Right ventricle myocardium inferior (tissue), 1 donor: ENCODE results near the gene H6PD. TPM values are rescaled to one million over a fixed set of nuclear protein-coding genes. Genes with fewer than 3 reads are reported as not detected.
A peak's percentile ranks its signal among the peaks of the same experiment; 100 is the strongest.

ENCODE experiments used
- ATAC-seq: fragments of 200-7000 bp; cut with Tn5 transposase; one replicate; pipeline ENCODE4 v1.9.1; 2020; ENCODE audit warnings: mild to moderate bottlenecking, moderate library complexity
- DNase-seq: peaks from one replicate; pipeline ENCODE4 v3.0.0; 2021; ENCODE audit errors: missing footprints
- intact Hi-C: fragments of 100-400 bp; cut with DNase I; formaldehyde crosslinking; loops from one replicate; pipeline ENCODE4 v1.11.0; 2022
- total RNA-seq: library from RNA; stranded (reverse); fragmentation: NEBNext Ultra II Directional; extraction: Animal tissue kit (Norgen Biotek cat#: 25700); gene quantifications from one replicate; pipeline ENCODE4 v1.2.1, GENCODE V29; 2021
- donor health status: DM: no; HTN: yes; CAD: no; lungs with severe emphysema.

H6PD gene
- total RNA-seq, 1 donor from 2014 or later, result 18.7 TPM

- ATAC-seq (peak; percentile 63), DNase-seq (peak; percentile 79)
- intact Hi-C loops, result loop anchor here (2.0 to 5.0 kb wide), 2 partner anchors 15 to 308 kb away; partner anchors contain the start of gene H6PD
Measured at GRCh38 chr1:9249534-9250410, 15.2 kb downstream of the H6PD start.

- intact Hi-C loops, result loop anchor here (2.0 to 5.0 kb wide), 2 partner anchors 16 to 307 kb away; partner anchors contain the start of gene H6PD
- no peak for DNase-seq
- ATAC-seq, result peak; percentile 18
Measured at GRCh38 chr1:9250411-9251381, 16.1 kb downstream of the H6PD start.

GRCh38 chr1:9251501-9251900 lies 16.9 kb downstream of the H6PD start:
- ATAC-seq (peak; percentile 55), DNase-seq (no peak)
- intact Hi-C loops, result loop anchor here (2.0 to 5.0 kb wide), 2 partner anchors 17 to 306 kb away; partner anchors contain the start of gene H6PD

GRCh38 chr1:9253004-9253403 lies 18.4 kb downstream of the H6PD start:
- intact Hi-C loops, result loop anchor here (5.0 kb wide), 1 partner anchor 304 kb away; no protein-coding TSS in a partner anchor
- ATAC-seq, result no peak
- no peak for DNase-seq

GRCh38 chr1:9253453-9254105 lies 19.0 kb downstream of the H6PD start:
- DNase-seq (no peak), ATAC-seq (peak; percentile 29)
- intact Hi-C loops, result loop anchor here (5.0 kb wide), 1 partner anchor 304 kb away; no protein-coding TSS in a partner anchor

GRCh38 chr1:9256332-9256731 lies 21.8 kb downstream of the H6PD start:
- ATAC-seq, result no peak
- intact Hi-C loops, result no loop called here
- DNase-seq, result no peak

- intact Hi-C loops, result no loop called here
- DNase-seq (no peak), ATAC-seq (no peak)
Measured at GRCh38 chr1:9257851-9258250, 23.3 kb downstream of the H6PD start.

GRCh38 chr1:9258629-9259028 lies 24.1 kb downstream of the H6PD start:
- ATAC-seq (no peak), DNase-seq (no peak)
- intact Hi-C loops, result no loop called here

- DNase-seq (no peak), ATAC-seq (no peak)
- intact Hi-C loops, result no loop called here
Measured at GRCh38 chr1:9260059-9260766, 25.6 kb downstream of the H6PD start.

GRCh38 chr1:9261496-9261895 lies 26.9 kb downstream of the H6PD start:
- intact Hi-C loops, result no loop called here
- no peak for DNase-seq
- ATAC-seq, result no peak

GRCh38 chr1:9262096-9262986 lies 27.8 kb downstream of the H6PD start:
- intact Hi-C loops, result no loop called here
- DNase-seq (no peak), ATAC-seq (no peak)

GRCh38 chr1:9263276-9263855 lies 28.8 kb downstream of the H6PD start:
- intact Hi-C loops, result no loop called here
- ATAC-seq (no peak), DNase-seq (no peak)

- intact Hi-C loops, result no loop called here
- ATAC-seq (no peak), DNase-seq (no peak)
Measured at GRCh38 chr1:9263984-9264872, 29.7 kb downstream of the H6PD start.

- DNase-seq (no peak), ATAC-seq (no peak)
- intact Hi-C loops, result loop anchor here (5.0 kb wide), 1 partner anchor 192 kb away; no protein-coding TSS in a partner anchor
Measured at GRCh38 chr1:9265037-9265436, 30.5 kb downstream of the H6PD start.

GRCh38 chr1:9265968-9266367 lies 31.4 kb downstream of the H6PD start:
- intact Hi-C loops, result loop anchor here (2.0 to 5.0 kb wide), 2 partner anchors 191 to 225 kb away; no protein-coding TSS in a partner anchor
- DNase-seq (no peak), ATAC-seq (no peak)

GRCh38 chr1:9267352-9267686 lies 32.7 kb downstream of the H6PD start:
- no peak for ATAC-seq
- intact Hi-C loops, result loop anchor here (2.0 to 5.0 kb wide), 2 partner anchors 190 to 223 kb away; no protein-coding TSS in a partner anchor
- DNase-seq, result no peak
